ENCODE data around the gene SLC2A1.

The SLC2A1 gene

DNA sequence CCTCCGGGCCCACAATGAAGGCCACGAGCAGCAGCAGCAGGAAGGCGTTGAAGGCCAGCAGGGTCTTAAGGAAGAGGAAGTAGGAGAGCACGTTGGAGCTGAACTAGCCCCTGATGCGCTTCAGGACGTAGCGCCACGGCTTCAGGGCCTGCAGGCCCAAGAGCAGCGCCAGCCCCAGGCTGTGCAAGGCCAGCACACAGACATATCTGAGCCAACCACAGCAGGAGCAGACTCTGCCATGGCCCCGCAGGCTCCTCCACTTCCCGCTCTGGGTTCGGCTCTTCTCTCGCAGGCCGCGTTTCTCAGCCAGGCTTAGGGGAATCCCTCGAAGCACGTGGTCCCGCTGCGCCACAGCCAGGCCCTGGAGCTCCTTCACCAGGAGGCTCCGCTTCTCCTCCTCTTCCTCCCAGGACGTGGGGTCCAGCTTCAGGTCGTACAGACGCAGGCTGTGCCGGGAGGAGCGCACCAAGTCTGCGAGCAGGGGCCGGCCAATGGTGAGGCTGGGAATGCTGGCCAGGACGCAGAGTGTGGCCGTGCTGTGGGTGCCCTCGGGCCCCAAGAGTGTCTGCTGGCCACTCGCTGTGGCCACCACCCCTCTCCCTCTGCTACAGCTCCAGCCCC is 70.5 kb downstream of the SLC2A1 start:
- DNase-seq, result no peak

DNA sequence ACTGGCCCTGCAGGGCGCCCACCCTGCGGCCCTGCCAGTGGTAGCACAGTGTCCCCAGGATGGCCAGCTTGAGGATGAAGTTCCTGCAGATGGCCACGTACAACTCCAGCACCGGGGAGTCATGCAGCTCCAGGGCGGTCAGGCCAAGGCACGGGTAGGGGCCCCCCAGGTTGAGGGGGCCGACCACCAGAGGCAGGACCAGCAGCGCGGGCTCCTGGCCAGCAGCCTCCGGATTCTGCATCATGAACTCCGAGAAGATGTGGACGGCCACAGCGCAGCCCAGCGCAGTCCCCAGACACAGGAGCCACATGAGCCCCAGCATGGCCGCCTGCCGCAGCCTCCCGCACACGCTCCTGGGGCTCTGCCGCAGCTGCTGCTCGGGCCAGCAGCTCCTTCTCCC is 71.3 kb downstream of the SLC2A1 start:
- DNase-seq, result no peak

DNA sequence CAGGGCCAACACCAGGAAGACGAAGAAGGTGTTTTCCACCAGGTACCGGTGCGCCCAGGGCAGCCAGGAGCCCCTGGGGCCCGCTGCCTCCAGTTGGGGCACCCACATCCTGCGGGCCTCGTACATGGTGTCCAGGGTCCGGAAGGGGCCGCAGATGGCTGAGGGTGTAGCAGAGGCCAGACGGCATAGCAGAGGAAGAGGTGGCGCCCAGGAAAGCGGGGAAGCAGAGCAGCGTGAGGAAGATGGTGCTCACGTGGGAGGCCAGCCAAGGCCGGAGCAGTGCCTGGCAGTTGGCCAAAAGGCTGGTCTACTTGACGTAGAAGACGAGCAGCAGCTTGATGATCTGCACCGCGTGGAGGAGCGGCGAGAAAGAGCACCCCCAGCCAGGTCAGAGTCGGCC is 71.9 kb downstream of the SLC2A1 start:
- no peak for DNase-seq

DNA sequence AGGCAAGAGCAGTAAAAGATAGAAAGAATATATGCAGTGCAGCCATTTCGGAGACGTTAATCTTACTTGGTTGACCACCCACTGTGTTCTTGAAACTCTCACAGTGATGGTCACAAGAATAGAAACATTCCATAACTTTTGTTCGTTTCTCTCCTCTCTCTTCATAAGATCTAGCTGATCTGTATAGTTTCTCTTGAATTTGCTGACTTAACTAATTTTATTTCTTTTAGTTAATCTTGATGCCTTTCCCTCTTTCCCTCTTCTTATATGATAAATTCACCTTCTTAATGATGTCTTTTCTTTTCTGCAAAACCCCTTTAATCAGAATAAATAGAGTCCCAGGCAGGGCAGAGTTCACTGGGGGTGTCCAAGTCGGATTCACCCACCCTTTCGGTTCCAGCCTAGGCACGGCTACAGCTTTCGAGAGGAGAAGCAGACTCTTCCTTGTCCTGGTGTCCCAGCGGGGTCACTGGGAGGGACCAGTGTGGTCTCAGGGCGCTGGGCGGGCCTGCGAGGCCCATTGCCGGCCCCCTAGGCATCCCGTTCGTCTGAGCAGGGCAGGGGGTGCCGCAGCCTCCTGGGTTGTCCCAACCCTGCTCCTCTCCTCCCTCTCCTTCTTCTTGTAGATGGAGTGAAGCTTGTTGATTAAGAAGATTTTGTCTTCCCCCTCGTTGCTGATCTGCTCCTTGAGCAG is 72.5 kb downstream of the SLC2A1 start:
- DNase-seq, result no peak

DNA sequence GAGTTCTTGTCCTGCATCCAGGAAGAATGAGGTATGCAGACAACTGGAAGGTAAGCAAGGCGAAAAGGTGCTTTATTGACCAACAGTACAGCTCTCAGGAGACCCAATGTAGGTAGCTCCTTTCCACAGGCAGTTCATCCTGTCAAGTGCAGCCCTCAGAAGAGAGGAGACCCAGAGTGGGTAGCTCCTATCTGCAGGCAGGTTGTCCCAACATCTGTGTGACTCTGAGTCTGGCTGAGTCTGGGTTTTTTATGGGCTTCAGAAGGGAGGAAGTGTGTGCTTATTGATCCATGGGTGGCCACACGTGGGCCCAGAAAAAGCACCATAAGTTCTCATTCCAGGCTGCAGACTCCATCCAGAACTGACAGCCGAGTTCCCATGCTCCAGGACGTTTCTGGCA is 78.3 kb downstream of the SLC2A1 start:
- DNase-seq, result no peak

DNA sequence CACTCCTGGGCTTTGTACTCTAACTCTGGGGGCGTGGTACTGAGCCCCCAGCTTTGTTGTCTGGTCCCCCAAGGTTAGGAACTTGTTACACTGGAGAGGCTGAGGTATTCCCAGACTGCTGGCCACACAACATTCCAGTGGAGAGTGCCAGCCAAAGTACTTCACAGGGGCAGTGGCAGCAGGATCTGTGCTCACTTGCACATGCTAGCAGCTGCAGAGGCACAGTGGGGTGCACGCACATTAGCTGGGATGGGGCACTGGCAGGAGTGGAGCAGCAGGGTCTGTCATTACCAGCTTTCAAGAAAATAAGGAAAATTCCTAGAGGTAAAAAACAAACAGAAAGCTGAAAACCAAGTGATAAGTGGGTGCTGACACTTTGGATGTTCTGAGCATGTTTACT is 81.3 kb downstream of the SLC2A1 start:
- DNase-seq, result no peak

DNA sequence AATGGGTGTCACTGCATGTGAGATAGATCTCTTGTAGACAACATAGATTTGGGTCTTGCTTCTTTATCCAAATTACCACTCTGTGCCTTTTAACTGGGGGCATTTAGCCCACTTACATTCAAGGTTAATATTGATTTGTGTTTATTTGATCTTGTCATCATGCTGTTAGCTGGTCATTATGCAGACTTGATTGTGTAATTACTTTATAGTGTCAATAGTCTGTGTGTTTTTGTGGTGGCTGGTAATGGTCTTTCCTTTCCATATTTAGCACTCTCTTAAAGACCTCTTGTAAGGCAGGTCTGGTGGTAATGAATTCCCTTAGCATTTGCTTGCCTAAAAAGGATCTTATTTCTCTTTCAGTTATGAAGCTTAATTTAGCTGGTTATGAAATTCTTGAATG is 82.7 kb downstream of the SLC2A1 start:
- no peak for DNase-seq
